Fibroblast of skin of abdomen (primary cell): Measurements from ENCODE around the gene PLIN5. TPM values are rescaled to one million over a fixed set of nuclear protein-coding genes. Genes with fewer than 3 reads are reported as not detected.
A peak's percentile ranks its signal among the peaks of the same experiment; 100 is the strongest.

Experiments used
- DNase-seq: peaks from one replicate; pipeline ENCODE4 v3.0.0-alpha.2; 2013
- polyA plus RNA-seq, 2 experiments: library from polyadenylated mRNA; unstranded; fragments of 120-200 nt; gene quantifications; one replicate each; pipeline ENCODE4 v1.2.1, GENCODE V29; 2013; ENCODE audit not compliant: insufficient read length in 2 of 2

Gene PLIN5, protein sequence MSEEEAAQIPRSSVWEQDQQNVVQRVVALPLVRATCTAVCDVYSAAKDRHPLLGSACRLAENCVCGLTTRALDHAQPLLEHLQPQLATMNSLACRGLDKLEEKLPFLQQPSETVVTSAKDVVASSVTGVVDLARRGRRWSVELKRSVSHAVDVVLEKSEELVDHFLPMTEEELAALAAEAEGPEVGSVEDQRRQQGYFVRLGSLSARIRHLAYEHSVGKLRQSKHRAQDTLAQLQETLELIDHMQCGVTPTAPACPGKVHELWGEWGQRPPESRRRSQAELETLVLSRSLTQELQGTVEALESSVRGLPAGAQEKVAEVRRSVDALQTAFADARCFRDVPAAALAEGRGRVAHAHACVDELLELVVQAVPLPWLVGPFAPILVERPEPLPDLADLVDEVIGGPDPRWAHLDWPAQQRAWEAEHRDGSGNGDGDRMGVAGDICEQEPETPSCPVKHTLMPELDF
- polyA plus RNA-seq (2013, experiment 1 of 2; ENCODE audit: insufficient read length) = 0.15 TPM
- polyA plus RNA-seq (2013, experiment 2 of 2; ENCODE audit: insufficient read length) = 0.15 TPM

DNA sequence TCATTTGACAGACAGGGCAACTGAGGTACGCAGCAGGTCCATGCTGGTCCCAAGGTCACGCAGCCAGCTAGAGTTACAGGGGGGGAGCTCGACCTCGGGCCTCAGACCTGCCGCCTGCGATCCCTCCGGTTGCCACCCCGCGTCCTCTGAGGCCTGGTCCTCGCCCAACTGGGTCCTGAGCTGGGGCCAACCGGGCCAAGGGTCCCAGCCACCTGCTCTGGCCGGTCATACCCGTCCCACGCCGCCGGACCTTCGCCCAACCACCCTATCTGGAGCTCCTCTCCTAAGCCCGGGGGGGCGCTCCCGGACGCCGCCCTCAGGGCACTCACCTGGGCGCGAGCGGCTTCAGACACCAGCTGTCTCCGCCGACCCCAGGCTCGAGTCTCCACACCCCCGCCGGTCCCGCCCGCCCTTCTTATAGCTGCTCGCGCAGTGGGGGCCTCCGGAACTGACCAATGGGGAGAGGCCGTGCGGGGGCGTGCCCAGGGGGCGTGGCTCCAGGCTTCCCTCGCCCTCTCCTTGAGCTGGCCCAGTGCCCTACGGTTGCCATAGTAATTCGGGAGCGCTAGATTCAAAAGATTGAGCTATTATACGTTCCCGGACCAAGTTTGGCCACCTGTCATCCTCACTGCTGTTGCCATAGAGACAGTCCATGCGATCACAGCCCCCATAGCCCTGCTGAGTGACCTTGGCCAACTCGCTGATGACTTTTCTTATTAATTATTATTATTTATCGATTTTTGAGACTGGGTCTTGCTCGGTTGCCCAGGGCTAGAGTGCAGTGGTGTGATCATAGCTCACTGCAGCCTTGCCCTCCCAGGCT is at the start of gene PLIN5:
TSS of gene PLIN5 (minus strand) at position 389 of the 823 bp plus-strand sequence. CDS start 1,150 bp downstream, outside the sequence.
- peak; percentile 18 for DNase-seq

DNA sequence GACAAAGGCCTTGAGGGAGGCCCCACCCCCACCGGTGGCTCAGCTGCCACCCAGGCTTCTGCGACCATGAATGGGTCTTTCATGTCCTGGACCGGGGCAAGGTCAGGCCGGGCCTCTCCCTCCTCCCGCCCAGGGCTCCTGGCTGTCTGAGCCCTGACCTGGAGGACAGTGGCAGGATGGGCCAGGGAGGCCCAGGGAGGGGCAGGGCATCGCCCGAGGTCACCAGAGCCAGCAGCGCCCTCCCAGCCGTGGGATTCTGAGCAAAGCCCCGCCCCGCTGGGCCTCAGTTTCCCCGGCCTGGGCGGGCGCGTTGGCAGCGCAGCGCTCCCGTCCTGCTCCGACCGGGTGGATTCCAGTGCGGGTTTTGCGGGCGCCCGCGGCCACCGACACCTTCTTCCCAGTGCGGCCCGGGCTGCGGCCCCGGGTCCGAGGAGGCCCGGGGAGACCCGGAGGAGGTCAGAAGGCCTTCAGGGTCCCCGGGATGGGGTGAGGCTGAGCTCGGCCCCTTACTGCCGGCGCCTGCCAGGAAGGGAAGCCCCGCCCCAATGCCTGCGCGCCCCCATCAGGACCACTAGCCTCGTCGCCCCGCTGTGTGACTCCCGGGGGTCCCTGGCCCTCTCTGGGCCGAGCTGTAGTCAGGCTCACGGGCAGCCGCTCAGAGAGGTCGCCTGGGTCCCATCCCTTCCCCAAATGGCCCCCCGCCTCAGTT is 49.1 kb upstream of the PLIN5 start:
- peak; percentile 34 for DNase-seq

DNA sequence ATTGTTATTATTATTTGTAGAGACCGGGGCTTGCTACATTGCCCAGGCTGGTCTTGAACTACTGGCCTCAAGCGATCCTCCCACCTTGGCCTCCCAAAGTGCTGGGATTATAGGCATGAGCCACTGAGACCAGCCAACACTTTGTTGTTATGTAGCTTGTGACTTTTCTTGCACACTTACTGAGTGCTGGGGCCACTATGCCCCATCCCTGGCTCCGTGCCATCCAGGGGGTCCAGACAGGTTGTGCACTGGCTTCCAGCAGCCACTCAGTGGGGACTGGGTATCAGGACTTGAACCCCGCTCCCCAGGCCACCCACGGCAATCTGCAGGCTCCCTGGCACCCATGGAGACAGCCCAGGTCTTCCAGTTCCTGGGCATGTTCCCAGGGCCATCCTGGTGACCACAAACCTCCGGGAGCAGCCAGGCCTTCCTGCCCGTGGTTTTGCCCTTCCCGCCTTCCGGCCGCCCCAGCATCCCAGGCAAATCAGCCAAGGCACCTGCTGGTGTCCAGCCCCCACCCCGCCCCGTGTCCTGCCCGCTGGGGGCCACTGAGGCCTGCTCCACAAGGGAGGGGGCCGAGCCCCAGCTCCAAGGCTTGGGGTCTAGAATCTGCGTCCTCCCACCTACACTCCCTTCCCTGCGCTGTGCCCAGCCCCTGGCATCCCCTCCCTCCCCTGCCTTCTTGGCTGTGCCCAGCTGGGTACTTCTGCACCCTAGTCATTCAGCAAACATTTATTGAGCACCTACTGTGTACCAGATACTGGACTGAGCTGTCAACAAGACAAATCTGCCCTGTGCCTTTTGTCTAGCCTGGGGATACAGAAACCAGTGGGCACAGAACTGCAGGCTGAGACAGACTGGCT is 48.2 kb upstream of the PLIN5 start:
- no peak for DNase-seq

DNA sequence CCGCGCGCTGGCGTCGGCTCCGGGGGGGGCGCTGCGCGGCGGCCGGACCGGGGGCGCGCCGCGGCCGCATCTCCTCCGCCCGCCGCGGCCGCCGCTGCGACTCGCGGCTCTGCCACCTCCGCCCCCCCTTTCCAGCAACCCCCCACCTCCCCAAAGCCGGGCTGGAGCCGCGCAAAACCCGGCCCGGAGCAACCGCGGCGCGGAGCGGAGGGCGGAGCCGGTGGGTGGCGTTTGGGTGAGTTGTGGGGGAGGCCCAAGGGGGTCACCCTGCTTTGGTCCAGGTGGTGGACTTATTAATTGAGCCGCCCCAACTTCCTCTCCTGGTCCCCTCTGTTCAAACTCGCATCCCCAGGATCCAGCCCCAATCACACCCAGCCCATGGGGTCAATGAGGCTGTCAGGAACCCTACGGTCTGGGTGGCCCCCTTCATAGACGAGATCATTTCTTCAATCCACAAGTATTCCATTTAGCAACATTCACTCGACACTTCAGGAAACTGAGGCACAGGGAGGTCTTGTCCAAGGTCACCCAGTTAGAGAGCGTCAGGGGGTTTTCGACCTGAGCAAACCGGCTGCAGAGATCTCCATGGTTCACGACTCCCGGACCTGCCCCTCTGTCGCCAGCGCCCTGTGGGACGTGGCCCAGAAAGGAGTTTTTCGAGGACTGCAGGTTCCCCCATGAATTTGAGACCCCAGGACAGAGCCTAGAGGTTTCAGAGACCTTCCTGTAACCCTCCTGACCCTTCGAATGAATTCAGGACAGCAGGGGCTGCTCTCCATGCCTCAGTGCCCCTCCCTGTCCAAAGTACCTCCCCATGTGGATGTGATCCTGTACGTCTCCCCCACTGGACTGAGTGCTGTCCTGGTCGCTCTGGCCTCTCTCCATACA is 46.9 kb upstream of the PLIN5 start:
- DNase-seq = peak; percentile 52

DNA sequence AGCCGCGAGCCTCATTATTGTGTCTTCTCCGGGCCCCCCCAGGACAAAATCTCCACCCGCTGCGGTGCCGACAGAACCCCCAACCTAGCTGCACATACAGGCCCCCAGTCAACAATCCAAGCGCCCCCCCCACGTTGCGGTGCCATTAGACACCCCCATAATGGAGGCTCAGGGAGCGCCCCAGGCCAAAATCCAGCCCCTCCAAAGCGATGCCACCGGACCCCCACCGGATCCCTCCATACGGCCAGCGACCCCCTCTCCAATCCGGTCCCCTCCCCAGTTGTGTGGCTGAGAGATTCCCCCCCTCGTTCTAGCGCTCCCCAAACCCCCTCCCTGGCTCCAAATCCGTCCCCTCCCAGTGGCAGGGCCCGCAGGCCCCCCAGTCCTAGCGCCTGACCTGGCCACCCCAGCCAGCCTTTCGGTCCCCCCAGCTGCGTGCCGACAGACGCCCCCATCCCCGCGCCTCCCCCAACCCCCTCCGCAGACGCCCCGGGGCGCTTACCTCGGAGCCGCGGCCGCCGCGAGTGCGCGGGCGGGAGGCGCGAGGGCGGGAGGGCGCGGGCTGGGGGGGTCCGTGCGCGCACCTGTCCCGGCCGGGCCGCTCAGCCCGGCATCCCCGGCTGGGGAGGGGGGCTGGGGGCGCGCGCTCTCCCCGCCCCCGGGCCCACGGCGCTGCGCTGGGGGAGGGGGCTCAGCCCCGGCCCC is 46.1 kb upstream of the PLIN5 start:
- no peak for DNase-seq

DNA sequence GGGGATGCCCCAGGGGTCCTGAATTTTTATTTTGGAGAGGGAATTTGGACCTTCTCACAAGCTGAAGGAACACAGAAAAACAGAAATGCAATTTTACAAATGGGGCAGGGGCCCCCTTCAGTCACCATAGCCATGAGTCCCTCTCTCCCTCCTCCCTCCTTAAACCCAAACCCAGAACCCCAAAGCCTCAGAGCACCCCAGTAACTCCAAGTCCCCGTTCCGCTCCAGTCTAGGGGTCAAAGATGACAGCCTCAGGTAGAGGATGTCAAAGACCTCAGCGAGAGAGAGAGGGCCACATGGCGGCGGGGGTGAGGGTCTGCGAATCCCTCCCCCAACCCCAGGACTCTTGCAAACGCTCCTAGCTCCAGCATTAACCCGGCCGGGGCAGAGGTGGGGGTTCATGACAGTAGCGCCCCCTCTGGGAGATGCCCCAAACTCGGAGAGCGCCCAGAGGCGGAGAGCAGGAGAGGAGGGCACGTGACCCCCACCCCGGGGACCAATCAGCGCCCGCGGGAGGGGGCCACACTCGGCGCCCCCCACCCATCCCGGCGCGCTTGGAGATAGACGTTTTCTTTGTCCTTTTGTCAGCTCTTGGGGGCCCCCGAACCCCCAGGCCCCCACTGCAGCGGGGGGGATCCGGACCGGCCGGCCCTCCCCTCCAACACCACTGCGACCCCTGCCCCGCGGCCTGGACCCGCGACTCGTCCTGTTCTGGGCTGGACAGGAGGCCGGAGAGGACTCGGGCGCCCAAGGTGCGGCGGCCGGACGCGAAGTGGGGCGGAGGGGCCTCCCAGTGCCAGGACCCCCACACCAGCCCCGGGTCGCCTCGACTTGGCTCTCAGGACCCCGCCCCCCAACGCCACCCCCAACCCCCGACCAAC is 45.2 kb upstream of the PLIN5 start:
- no peak for DNase-seq

DNA sequence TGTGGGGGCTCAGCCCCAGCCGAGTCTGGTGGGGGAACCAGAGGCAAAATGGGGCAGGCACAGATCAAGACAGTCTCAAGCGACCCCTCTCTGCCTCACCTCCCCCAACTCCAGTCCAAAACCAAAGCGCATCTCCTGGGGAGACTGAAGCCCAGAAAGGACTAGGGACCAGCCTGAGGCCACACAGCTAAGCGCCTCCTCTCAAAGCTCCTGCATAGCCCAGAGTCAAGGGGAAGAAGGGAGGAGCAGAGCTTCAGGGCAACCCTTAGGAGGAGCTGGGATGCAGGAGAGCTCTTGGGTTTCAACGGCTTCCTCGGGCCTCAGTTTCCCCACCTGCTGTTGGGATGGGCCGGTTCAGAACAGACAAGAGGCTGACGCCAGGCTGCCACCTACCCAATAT is 44.4 kb upstream of the PLIN5 start:
- no peak for DNase-seq

DNA sequence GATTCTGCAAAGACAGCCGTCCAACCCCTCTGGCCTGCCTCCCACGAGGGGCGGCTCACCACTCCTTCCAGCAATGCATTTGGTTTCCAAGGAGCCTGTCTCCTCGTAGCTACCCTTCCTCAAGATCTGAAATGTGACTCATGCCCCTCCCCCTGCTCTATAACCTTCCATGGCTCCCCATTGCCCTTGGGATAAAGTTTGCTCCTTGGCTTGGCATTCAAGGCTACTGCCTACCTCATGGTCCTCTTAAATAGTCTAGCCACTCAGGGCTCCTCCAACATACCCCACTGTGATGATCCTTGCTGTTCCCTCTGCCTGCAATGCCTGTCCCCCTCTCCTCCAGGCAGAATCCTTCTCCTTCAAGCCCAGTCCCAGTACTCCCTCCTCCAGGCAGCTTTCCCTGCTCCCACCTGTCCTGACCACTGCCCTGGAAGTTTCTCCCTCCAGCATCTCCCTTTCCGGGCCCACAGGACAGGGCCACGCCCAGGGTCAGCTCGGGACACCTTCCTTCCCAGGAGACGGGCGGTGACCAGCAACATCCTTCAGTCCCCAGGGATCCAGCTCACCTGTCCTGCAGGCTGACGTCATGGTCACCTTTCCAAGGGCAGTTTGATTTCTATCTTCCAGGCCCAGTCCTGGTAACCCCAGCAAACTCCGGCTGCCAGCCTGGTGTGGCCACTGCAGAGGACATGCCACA is 43.7 kb upstream of the PLIN5 start:
- DNase-seq = no peak

DNA sequence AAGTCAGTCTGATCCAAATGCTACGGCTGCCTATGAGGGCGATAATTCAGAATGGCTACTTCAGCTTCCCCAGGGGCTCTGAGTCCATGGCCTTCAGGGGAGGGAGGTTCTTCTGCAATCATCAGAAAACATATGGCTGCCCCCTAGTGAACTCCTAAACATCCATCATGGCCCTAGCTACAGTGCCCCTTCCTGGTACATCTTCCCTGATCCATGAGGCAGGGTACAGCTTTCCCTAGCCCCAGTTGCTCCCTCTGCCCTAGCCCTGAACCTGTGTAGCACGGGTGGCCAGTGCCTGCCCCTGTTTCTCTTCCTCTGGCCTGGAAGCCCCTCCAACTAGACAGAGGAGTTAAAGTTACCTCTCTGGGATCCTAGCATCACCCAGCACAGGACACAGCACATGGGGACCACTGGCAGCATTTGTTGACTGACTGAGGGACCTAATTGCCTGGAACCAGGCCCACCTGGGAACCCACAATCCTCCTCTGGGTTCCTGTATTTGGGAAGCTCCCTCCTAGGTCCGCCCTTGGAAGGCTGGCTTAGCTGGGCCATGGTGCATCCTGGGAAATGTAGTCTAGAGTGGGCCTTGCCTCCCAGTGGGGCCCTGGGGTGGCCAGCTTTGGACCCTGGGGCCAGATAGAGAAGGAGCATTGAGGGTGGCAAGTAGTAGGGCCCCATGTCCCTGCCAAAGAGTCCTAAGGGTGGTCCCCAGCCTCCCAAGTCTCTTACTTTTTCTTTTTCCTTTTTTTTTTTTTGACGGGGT is 42.2 kb upstream of the PLIN5 start:
- no peak for DNase-seq

DNA sequence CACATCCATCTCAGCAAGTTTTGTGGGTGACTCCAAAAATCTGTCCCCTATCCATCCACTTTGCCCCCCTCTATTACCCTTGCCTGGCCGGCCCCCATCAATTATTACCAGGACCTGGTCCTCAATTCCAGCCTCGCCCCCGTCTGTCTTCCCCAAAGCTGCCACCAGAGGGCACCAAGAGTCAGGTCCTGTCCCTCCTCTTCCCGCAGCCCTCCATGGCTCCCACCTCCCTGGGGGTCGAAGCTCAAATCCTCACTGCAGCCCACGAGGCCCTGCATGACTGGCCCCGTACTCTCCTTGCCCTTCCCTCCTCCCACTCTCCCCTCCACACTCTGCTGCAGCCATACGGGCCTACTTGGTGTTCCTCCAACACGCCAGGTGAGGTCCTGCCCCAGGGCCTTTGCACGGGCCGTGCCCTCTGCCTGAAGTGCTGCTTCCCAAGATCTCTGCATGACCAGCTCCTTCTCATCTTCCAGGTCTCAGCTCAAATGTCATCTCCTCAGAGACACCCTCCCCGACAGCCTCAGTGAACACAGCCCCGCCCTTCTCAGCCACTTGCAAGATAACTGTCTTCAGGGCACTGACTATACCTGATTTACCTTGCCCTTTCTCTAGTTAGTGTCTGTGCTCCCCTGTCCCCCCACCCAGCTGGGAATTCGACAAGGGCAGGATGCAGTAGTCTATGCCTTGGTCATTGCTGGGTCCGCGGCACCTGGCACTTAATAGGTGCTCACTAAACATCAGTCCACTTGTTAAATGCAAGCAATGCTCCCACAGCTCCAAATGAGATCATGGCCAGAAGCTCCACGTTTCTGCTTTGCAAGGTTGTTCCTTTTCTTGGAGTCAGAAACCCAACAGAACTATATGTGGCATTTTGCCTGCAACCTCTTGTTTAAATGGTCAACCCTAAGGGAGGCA is 41.3 kb upstream of the PLIN5 start:
- peak; percentile 65 for DNase-seq

DNA sequence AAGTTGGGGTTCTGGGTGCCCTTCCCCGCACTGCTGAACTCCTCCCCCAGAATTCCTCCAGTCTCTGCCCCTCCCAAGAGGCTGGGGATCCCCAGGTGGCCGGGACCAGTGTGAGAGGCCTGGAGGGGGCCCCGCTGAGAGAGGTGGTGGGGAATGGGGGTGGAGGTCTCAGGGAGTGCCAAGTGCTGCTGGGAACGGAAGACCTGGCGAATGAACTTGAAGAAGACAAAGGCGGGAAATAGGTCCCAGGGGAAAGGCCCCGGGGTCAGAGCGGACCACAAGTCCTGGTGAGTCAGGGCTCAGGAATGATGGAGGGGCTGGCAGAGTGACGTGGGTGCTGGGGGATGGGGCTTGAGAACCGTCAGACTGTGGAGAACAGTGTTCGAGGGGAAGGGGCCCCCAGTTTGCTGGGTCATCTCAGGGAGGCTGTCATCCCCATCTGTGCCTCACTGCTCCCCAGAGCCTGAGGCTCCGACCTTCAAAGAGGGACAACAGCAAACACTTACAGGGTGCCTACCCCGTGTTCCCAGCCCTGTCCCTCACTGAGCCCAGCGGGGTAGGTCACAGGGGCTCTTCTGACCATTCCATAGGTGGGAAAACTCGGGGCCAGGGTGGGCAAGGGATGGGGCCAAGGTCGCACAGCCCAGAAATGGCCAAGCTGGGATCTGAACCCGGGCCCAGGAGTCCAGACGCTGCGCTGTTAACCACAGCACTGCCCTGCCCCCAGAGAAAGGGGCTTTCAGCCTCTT is 40.4 kb upstream of the PLIN5 start:
- peak; percentile 98 for DNase-seq

DNA sequence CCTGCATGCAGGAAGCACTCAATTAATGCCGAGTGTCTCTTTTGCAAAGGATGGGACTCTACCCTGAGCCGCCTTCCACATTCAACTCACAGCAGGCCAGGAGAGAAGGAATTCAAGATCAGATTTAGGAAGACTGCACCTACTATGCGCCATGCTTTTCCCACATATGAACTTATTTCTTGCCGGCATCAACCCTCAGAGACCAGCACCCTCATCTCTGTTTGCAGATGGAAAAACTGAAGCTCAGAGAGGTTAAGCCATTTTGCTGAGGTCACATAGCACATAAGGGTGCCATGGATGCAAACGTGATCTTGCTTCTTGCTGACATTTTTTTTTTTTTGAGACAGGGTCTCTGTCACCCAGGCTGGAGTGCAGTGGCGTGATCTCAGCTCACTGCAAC is 38.7 kb upstream of the PLIN5 start:
- DNase-seq = no peak

DNA sequence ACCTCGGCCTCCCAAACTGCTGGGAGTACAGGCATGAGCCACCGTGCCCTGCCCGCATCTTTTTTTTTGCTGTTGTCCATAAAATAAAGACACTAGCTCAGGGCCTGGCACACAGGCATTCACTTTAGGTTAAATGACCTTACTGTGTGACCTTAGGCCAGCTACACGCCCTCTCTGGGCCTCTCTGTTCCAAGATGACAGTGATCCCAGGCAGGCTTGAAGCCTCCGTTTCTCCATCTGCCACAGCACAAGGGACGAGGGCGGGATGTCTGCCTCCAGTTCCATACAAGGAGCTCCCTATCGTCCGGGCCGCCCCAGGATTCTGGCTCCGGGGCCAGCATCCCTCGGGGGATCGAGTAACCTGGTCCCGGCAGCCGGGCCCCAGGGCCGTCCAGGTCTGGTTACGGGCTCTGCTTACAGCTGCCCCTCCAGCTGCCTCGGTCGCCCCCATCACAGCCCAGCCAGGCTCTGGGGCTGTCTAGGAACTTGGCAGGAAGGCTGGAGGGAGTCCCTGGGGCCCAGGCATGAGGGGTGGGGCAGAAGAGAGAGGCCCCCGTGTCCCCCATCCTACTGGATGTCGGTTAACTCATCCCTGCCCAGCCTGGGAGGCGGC is 36.4 kb upstream of the PLIN5 start:
- no peak for DNase-seq

DNA sequence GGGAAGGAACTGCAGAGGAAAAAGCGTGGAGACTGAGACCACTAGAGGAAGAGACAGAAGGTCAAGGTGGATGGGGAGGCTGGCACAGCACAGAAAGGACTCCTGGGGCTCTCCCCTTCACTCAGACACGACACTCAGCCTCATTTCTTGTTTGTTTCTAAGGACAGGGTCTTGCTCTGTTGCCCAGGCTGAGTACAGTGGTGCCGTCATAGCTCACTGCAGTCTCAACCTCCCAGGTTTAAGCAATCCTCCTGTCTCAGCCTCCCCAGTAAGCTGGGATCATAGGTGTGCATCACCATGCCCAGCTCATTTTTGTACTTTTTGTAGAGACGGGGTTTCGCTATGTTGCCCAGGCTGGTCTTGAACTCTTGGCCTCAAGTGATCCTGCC is 35.9 kb upstream of the PLIN5 start:
- no peak for DNase-seq

DNA sequence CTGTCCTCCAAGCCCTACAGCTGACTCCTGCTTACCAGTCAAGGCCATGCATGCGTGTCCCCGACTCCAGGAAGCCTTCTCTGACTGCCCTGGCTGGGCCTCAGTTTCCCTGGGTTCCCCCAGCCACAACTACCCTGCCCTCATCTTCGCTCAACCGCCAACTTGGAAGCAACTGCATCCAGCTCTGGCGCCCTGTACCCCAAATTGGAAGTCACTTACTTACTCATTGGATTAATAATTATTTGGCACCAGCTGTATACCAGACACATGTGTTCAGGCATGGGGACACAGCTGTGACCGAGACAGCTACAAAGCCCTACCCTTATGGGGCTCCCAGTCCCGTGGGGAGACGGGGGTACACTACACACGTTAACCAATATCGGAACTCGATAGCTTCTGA is 35.4 kb upstream of the PLIN5 start:
- no peak for DNase-seq
